Hepatocyte (in vitro differentiated cells): ENCODE measurements around the gene ZKSCAN3. TPM values are rescaled to one million over a fixed set of nuclear protein-coding genes. Genes with fewer than 3 reads are reported as not detected.

Source experiments
- DNase-seq: peaks from one replicate; pipeline ENCODE4 v3.0.0-alpha.2; 2016; ENCODE audit warnings: low spot score
- H2AFZ ChIP-seq: fragments of 200-600 bp; sonication (generic); 2 replicates; pipeline ENCODE4 v1.6.0; 2016; ENCODE audit warnings: antibody characterized with exemption, mild to moderate bottlenecking
- H3K27ac ChIP-seq: fragments of 200-600 bp; sonication (generic); 2 replicates; pipeline ENCODE4 v1.5.1; 2016; ENCODE audit warnings: mild to moderate bottlenecking
- H3K27me3 ChIP-seq: fragments of 200-600 bp; sonication (generic); 2 replicates; pipeline ENCODE4 v1.6.1; 2016
- H3K36me3 ChIP-seq: fragments of 200-600 bp; sonication (generic); replicated peaks from 2 replicates; pipeline ENCODE4 v1.5.1; 2016; ENCODE audit warnings: low read depth; ENCODE audit not compliant: insufficient read depth
- H3K4me1 ChIP-seq: fragments of 200-600 bp; sonication (generic); 2 replicates; pipeline ENCODE4 v1.5.1; 2016; ENCODE audit warnings: mild to moderate bottlenecking, moderate library complexity; ENCODE audit not compliant: insufficient read depth
- H3K4me2 ChIP-seq: fragments of 200-600 bp; sonication (generic); 2 replicates; pipeline ENCODE4 v1.6.0; 2016
- H3K4me3 ChIP-seq: fragments of 200-600 bp; sonication (generic); 2 replicates; pipeline ENCODE4 v1.5.1; 2016; ENCODE audit warnings: mild to moderate bottlenecking
- H3K79me2 ChIP-seq: fragments of 200-600 bp; sonication (generic); 2 replicates; pipeline ENCODE4 v1.6.0; 2017; ENCODE audit warnings: mild to moderate bottlenecking
- H3K9me2 ChIP-seq: fragments of 200-600 bp; sonication (generic); replicated peaks from 2 replicates; pipeline ENCODE4 v1.6.0; 2017; ENCODE audit warnings: mild to moderate bottlenecking; ENCODE audit not compliant: insufficient read depth
- H3K9me3 ChIP-seq: fragments of 200-600 bp; sonication (generic); 2 replicates; pipeline ENCODE4 v1.5.1; 2016; ENCODE audit warnings: low read depth, mild to moderate bottlenecking
- H4K20me1 ChIP-seq: fragments of 200-600 bp; sonication (generic); 2 replicates; pipeline ENCODE4 v1.6.0; 2016; ENCODE audit warnings: mild to moderate bottlenecking; ENCODE audit not compliant: insufficient read depth, poor library complexity, severe bottlenecking
- EZH2 ChIP-seq: fragments of 200-600 bp; sonication (generic); IDR thresholded peaks from 2 replicates; pipeline ENCODE4 v1.6.1; 2016; ENCODE audit warnings: antibody characterized with exemption, mild to moderate bottlenecking, borderline replicate concordance
- EZH2phosphoT487 ChIP-seq: fragments of 200-600 bp; sonication (generic); IDR thresholded peaks from one replicate; pipeline ENCODE4 v1.6.1; 2018; ENCODE audit warnings: antibody characterized with exemption, mild to moderate bottlenecking, low read depth, moderate library complexity; ENCODE audit not compliant: unreplicated experiment, severe bottlenecking
- WGBS: methylation state at CpG from one replicate; pipeline ENCODE4 v1.1.6; 2016; ENCODE audit warnings: low lambda C conversion rate; ENCODE audit errors: missing lambda C conversion rate; 5-methylcytosine and 5-hydroxymethylcytosine counted together
- polyA plus RNA-seq: library from polyadenylated mRNA; unstranded; fragments of >200 nt; fragmentation: Nextera tagmentation; extraction: Ambion mirVana; gene quantifications from 2 replicates; pipeline ENCODE4 v1.2.1, GENCODE V29; 2016
- small RNA-seq: library from RNA; depleted of rRNA; stranded (forward); fragments of <200 nt; gene quantifications from one replicate; pipeline ENCODE3, GENCODE V24; 2014
- total RNA-seq: library from RNA; depleted of rRNA; stranded (reverse); fragments of >200 nt; gene quantifications from 2 replicates; pipeline ENCODE4 v1.2.3, GENCODE V29; 2014
- TF ChIP-seq, protein P1 (sequence below): fragments of 200-600 bp; sonication (generic); IDR thresholded peaks from 2 replicates; pipeline ENCODE4 v1.5.1; 2016; ENCODE audit warnings: antibody characterized with exemption, mild to moderate bottlenecking; ENCODE audit not compliant: poor library complexity

Gene ZKSCAN3
- total and polyA plus RNA-seq, 2 experiments from 2014 or later: 1.9 to 6.8 TPM

DNA sequence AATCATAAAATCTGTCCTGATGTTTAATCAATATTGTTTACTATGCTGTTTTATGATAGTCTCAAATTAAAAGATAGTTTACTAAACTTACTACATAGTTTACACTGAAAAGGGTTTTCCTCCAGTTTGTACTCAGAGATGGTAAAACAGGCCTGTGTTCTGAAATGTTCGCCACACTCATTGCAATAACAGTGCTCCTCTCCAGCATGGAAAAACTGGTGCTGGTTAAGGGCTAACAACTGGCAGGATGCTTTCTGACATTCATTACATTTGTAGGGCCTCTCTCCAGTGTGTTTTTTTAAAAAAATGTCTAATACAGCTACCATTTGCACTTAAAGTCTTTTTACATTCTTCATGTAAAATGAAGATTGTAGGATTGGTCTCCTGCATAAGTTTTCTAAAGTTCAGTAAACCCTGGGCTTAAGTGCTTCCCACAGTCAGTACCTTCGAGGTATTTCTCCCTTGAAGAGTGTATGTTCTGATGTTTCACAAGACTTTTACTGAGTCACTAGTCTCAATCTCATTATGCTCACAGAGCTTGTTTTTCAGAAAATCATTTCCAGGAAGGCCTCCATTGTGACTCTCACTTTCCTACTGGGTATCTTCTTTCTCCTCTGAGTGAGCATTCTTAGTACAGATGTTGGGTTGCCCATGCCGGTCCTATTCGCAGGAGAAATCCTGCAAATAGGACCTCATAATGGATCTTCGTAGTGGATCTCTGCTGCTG lies 58.5 kb downstream of the ZKSCAN3 start:
- H3K9me3 ChIP-seq: no peaks in the 10 kb centered on the region
- peak; percentile 21 for DNase-seq
- H3K4me1 ChIP-seq: no peaks in the 10 kb centered on the region
- no peak overlapping the region for H3K4me3 ChIP-seq
- H3K79me2 ChIP-seq: no peaks in the 10 kb centered on the region
- TF ChIP-seq EZH2phosphoT487: no peak
- no peak for TF ChIP-seq EZH2
- TF ChIP-seq, protein P1, sequence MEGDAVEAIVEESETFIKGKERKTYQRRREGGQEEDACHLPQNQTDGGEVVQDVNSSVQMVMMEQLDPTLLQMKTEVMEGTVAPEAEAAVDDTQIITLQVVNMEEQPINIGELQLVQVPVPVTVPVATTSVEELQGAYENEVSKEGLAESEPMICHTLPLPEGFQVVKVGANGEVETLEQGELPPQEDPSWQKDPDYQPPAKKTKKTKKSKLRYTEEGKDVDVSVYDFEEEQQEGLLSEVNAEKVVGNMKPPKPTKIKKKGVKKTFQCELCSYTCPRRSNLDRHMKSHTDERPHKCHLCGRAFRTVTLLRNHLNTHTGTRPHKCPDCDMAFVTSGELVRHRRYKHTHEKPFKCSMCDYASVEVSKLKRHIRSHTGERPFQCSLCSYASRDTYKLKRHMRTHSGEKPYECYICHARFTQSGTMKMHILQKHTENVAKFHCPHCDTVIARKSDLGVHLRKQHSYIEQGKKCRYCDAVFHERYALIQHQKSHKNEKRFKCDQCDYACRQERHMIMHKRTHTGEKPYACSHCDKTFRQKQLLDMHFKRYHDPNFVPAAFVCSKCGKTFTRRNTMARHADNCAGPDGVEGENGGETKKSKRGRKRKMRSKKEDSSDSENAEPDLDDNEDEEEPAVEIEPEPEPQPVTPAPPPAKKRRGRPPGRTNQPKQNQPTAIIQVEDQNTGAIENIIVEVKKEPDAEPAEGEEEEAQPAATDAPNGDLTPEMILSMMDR: no peak
- H3K36me3 ChIP-seq: no peaks in the 10 kb centered on the region
- H3K4me2 ChIP-seq: no peak overlapping the region
- H3K27ac ChIP-seq: no peak overlapping the region
- WGBS: 90% methylated on average over 5 of the region's 5 CpGs
- no peaks in the 10 kb centered on the region for H4K20me1 ChIP-seq
- no peak overlapping the region for H2AFZ ChIP-seq
- no peaks in the 10 kb centered on the region for H3K9me2 ChIP-seq
- H3K27me3 ChIP-seq: no peaks in the 10 kb centered on the region

DNA sequence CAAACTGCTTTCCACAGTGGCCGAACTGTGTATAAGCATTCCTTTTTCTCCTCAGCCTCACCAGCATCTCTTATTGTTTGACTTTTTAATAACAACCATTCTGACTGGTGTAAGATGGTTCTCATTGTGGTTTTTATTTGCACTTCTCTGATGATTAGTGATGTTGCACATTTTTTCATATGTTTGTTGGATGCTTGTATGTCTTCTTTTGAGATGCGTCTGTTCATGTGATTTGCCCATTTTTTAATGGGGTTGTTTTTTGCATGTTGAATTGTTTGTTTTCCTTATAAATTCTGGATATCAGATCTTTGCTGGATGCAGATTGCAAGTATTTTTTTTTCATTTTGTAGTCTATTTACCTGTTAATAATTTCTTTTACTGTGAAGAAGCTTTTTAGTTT lies 61.0 kb downstream of the ZKSCAN3 start:
- Histone ChIP-seq H4K20me1 (no peaks in the 10 kb centered on the region), H3K9me2 (no peaks in the 10 kb centered on the region), H3K4me3 (no peak overlapping the region), H3K9me3 (no peaks in the 10 kb centered on the region), H3K27me3 (no peaks in the 10 kb centered on the region), H3K36me3 (no peaks in the 10 kb centered on the region), H3K27ac (no peak overlapping the region), H3K79me2 (no peaks in the 10 kb centered on the region), H3K4me1 (no peaks in the 10 kb centered on the region), H2AFZ (no peak overlapping the region), H3K4me2 (no peak overlapping the region)
- no peak for DNase-seq
- TF ChIP-seq EZH2phosphoT487 (no peak), EZH2 (no peak)
- TF ChIP-seq, protein P1: no peak
- 96% methylated on average over 2 of the region's 2 CpGs for WGBS

DNA sequence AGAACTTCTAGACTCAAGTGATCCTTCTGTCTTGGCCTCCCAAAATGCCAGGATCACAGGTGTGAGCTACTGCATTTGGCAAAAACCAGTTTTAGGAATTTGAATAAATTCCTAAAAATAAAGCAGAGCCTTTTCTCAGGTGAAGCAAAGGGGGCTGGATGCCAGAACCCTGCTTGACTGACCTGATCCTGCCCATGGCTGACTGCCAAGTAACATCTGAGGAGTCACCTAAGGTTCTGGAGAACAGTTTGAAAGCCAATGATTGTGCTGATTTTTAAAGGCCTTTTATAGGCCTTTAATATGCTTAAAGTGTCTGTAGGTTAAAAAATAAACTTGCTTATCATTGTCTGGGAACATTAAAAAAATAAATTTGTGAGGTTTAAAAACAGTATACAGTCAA lies 63.9 kb downstream of the ZKSCAN3 start:
- H3K4me2 ChIP-seq: no peak overlapping the region
- H3K9me2 ChIP-seq: no peaks in the 10 kb centered on the region
- H3K9me3 ChIP-seq: no peaks in the 10 kb centered on the region
- no peaks in the 10 kb centered on the region for H3K4me1 ChIP-seq
- H4K20me1 ChIP-seq: no peaks in the 10 kb centered on the region
- no peak for DNase-seq
- TF ChIP-seq, protein P1: no peak
- no peak for TF ChIP-seq EZH2phosphoT487
- no peak for TF ChIP-seq EZH2
- H3K36me3 ChIP-seq: no peaks in the 10 kb centered on the region
- no peak overlapping the region for H3K4me3 ChIP-seq
- H3K79me2 ChIP-seq: no peaks in the 10 kb centered on the region
- H2AFZ ChIP-seq: no peak overlapping the region
- H3K27me3 ChIP-seq: no peaks in the 10 kb centered on the region
- no peak overlapping the region for H3K27ac ChIP-seq

Small RNA genes within 50 kb of the gene (small RNA-seq; reads per million reads assigned to genes)
- not detected for gene AL021997.1
- not detected for gene AL021997.2
- not detected for gene RNU2-45P

Other genes starting within 250 kb of the ZKSCAN3 start
- gene ZSCAN16, start 225.3 kb upstream of the ZKSCAN3 start, total RNA-seq: 4.1 and 4.3 TPM in 2 replicates
- 5.4 and 6.7 TPM in 2 replicates for gene ZSCAN16, start 225.3 kb upstream of the ZKSCAN3 start, polyA plus RNA-seq
- gene ZKSCAN8, start 208.1 kb upstream of the ZKSCAN3 start, total RNA-seq: 18.2 and 21.2 TPM in 2 replicates
- gene ZKSCAN8, start 208.1 kb upstream of the ZKSCAN3 start, polyA plus RNA-seq: 3.2 and 4.1 TPM in 2 replicates
- 12.1 and 12.2 TPM in 2 replicates for gene ZSCAN9, start 124.7 kb upstream of the ZKSCAN3 start, total RNA-seq
- gene ZSCAN9, start 124.7 kb upstream of the ZKSCAN3 start, polyA plus RNA-seq: 7.4 and 8.0 TPM in 2 replicates
- 3.1 and 4.3 TPM in 2 replicates for gene ZKSCAN4, start 97.7 kb upstream of the ZKSCAN3 start, total RNA-seq
- 3.1 and 3.5 TPM in 2 replicates for gene ZKSCAN4, start 97.7 kb upstream of the ZKSCAN3 start, polyA plus RNA-seq
- 0.17 TPM in 1 of 2 replicates, not detected in the other for gene NKAPL, start 90.7 kb upstream of the ZKSCAN3 start, total RNA-seq
- gene NKAPL, start 90.7 kb upstream of the ZKSCAN3 start, polyA plus RNA-seq: not detected in 2 replicates
- 14.7 and 24.4 TPM in 2 replicates for gene ZSCAN26, start 82.8 kb upstream of the ZKSCAN3 start, total RNA-seq
- 7.6 and 7.8 TPM in 2 replicates for gene ZSCAN26, start 82.8 kb upstream of the ZKSCAN3 start, polyA plus RNA-seq
- gene PGBD1, start 68.4 kb upstream of the ZKSCAN3 start, total RNA-seq: 5.1 and 6.2 TPM in 2 replicates
- 2.5 and 3.1 TPM in 2 replicates for gene PGBD1, start 68.4 kb upstream of the ZKSCAN3 start, polyA plus RNA-seq
- gene ZSCAN31, start 13.8 kb upstream of the ZKSCAN3 start, total RNA-seq: 2.6 and 4.6 TPM in 2 replicates
- 1.8 and 3.4 TPM in 2 replicates for gene ZSCAN31, start 13.8 kb upstream of the ZKSCAN3 start, polyA plus RNA-seq
- 5.6 and 6.1 TPM in 2 replicates for gene ZSCAN12, start 49.8 kb downstream of the ZKSCAN3 start, total RNA-seq
- gene ZSCAN12, start 49.8 kb downstream of the ZKSCAN3 start, polyA plus RNA-seq: 2.1 and 3.2 TPM in 2 replicates
- gene ZSCAN23, start 93.5 kb downstream of the ZKSCAN3 start, total RNA-seq: 1.9 and 5.6 TPM in 2 replicates
- 0.48 and 1.4 TPM in 2 replicates for gene ZSCAN23, start 93.5 kb downstream of the ZKSCAN3 start, polyA plus RNA-seq
- not detected in 2 replicates for gene GPX6, start 165.8 kb downstream of the ZKSCAN3 start, total RNA-seq
- gene GPX6, start 165.8 kb downstream of the ZKSCAN3 start, polyA plus RNA-seq: 0.41 TPM in 1 of 2 replicates, not detected in the other
- gene GPX5, start 175.9 kb downstream of the ZKSCAN3 start, total RNA-seq: not detected in 2 replicates
- gene GPX5, start 175.9 kb downstream of the ZKSCAN3 start, polyA plus RNA-seq: not detected in 2 replicates